CD4-positive, alpha-beta memory T cell (primary cell): ENCODE data around the gene WTAP. TPM values are rescaled to one million over a fixed set of nuclear protein-coding genes. Genes with fewer than 3 reads are reported as not detected.
A peak's percentile ranks its signal among the peaks of the same experiment; 100 is the strongest.

Experiments
- CTCF ChIA-PET: fragments of 350-600 bp; sonication (Branson Sonifier 250); formaldehyde crosslinking; loops from one replicate; lab custom pipeline; 2021; ENCODE audit warnings: inconsistent platforms; ENCODE audit not compliant: partially characterized antibody; lab: Charles Lee
- POLR2A ChIA-PET: fragments of 350-600 bp; sonication (Branson Sonifier 250); formaldehyde crosslinking; loops from one replicate; lab custom pipeline; 2021; ENCODE audit not compliant: partially characterized antibody; lab: Charles Lee
- DNase-seq, 5 donors: peaks; one replicate each; pipeline versions ENCODE4 v3.0.0 to v3.0.0-alpha.2; 2020 to 2022; ENCODE audit warnings: mixed read lengths in 1 of 5
- H3K27ac ChIP-seq: one replicate; pipeline ENCODE4 v1.7.0; 2013; ENCODE audit warnings: low read depth, low read length
- H3K27me3 ChIP-seq: 2 replicates; pipeline ENCODE4 v1.7.0; 2013; ENCODE audit warnings: mild to moderate bottlenecking, low read length, moderate library complexity; ENCODE audit not compliant: insufficient read depth
- H3K36me3 ChIP-seq: 2 replicates; pipeline ENCODE4 v1.7.0; 2013; ENCODE audit warnings: mild to moderate bottlenecking, low read length, moderate library complexity; ENCODE audit not compliant: insufficient read depth
- H3K4me1 ChIP-seq: 2 replicates; pipeline ENCODE4 v1.7.0; 2013; ENCODE audit warnings: mild to moderate bottlenecking, low read length, moderate library complexity; ENCODE audit not compliant: insufficient read depth
- H3K4me3 ChIP-seq, 2 donors: one replicate each; pipeline ENCODE4 v1.7.0; 2013; ENCODE audit warnings: low read length in 2 of 2, mild to moderate bottlenecking in 1 of 2
- H3K9me3 ChIP-seq, 2 donors: one replicate each; pipeline ENCODE4 v1.7.0; 2013; ENCODE audit warnings: low read length in 2 of 2, control low read depth in 1 of 2; ENCODE audit not compliant: control insufficient read depth in 1 of 2
- H3K27ac Mint-ChIP-seq, 7 donors: one replicate each; pipeline ENCODE4 v1.8.0; 2020 to 2021; ENCODE audit warnings: mixed read lengths in 7 of 7, mild to moderate bottlenecking in 6 of 7, inconsistent platforms in 3 of 7, moderate library complexity in 3 of 7
- H3K27me3 Mint-ChIP-seq, 2 donors: one replicate each; pipeline ENCODE4 v1.8.0; 2020 to 2021; ENCODE audit warnings: mixed read lengths in 2 of 2
- H3K36me3 Mint-ChIP-seq, 2 donors: one replicate each; pipeline ENCODE4 v1.8.0; 2020 to 2021; ENCODE audit warnings: mixed read lengths in 2 of 2, inconsistent platforms in 1 of 2, mild to moderate bottlenecking in 1 of 2
- H3K4me1 Mint-ChIP-seq, 4 donors: one replicate each; pipeline ENCODE4 v1.8.0; 2020 to 2021; ENCODE audit warnings: mixed read lengths in 4 of 4, mild to moderate bottlenecking in 1 of 4
- H3K4me3 Mint-ChIP-seq, 8 donors: one replicate each; pipeline ENCODE4 v1.8.0; 2020 to 2021; ENCODE audit warnings: mixed read lengths in 8 of 8, mild to moderate bottlenecking in 7 of 8, moderate library complexity in 6 of 8, inconsistent platforms in 3 of 8
- H3K9me3 Mint-ChIP-seq, 8 donors: one replicate each; pipeline ENCODE4 v1.8.0; 2020 to 2021; ENCODE audit warnings: mixed read lengths in 8 of 8, mild to moderate bottlenecking in 5 of 8, inconsistent platforms in 3 of 8, moderate library complexity in 1 of 8
- intact Hi-C: fragments of 100-400 bp; cut with micrococcal nuclease; formaldehyde crosslinking; loops from one replicate; pipeline ENCODE4 v1.15.1; 2023
- polyA plus RNA-seq, 2 donors: library from polyadenylated mRNA; unstranded; fragments of 300-500 nt; fragmentation: Illumina TruSeq; gene quantifications; one replicate each; pipeline ENCODE4 v1.2.3, GENCODE V29; 2021
- total RNA-seq, 2 experiments: library from RNA; stranded (reverse); gene quantifications; one replicate each; pipeline ENCODE4 v1.2.3, GENCODE V29; 2021

Gene WTAP
- total and polyA plus RNA-seq, 4 experiments from 2014 or later, result 140 to 159 (median 150) TPM

DNA sequence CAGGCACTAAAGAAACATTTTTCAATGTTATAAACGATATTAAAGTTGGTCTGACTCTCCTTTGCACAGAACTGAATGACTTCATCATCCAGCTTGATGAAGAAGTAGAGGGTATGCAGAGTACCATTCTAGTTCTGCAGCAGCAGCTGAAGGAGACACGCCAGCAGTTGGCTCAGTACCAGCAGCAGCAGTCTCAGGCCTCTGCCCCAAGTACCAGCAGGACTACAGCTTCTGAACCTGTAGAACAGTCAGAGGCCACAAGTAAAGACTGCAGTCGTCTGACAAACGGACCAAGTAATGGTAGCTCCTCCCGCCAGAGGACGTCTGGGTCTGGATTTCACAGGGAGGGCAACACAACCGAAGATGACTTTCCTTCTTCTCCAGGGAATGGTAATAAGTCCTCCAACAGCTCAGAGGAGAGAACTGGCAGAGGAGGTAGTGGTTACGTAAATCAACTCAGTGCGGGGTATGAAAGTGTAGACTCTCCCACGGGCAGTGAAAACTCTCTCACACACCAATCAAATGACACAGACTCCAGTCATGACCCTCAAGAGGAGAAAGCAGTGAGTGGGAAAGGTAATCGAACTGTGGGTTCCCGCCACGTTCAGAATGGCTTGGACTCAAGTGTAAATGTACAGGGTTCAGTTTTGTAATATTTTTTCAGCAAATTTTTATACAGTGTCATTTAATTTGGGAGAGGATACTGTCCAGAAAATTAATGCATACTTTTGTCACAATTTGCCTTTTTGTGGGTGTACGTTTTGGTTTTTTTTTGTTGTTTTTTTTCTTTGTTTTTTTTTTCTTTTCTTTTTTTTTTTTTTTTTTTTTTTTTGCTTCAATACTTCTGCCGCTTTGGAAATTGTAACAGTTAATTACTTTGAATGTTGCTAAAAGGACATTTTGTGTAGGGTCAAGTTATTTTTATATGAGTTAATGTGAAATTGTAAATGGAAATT lies 27.9 kb downstream of the WTAP start:
- Histone ChIP-seq H3K4me1 (no peaks in the 10 kb centered on the region), H3K27ac (no peak overlapping the region), H3K27me3 (no peaks in the 10 kb centered on the region), H3K36me3 (peaks cover 57% of the 10 kb centered on the region), H3K4me3 (no peak overlapping the region), H3K9me3 (no peaks in the 10 kb centered on the region)
- Mint-ChIP-seq H3K9me3 (no peaks in the 10 kb centered on the region), H3K4me1 (peaks cover 5 to 10% (median 7%) of the 10 kb centered on the region in 4 donors), H3K36me3 (peaks cover 26 to 62% of the 10 kb centered on the region in 2 donors), H3K27ac (peak overlapping the region in 5 of 7 donors; percentile 8 to 71 (median 15)), H3K27me3 (no peaks in the 10 kb centered on the region), H3K4me3 (no peak overlapping the region)
- DNase-seq, result no peak
- ChIA-PET CTCF (no interaction called here), POLR2A (interaction anchor here (0.9 to 2.3 kb wide), 2 partner anchors 29 to 36 kb away, joined by 3 to 6 read pairs; partner anchors contain the start of gene WTAP)
- intact Hi-C loops, result no loop called here

DNA sequence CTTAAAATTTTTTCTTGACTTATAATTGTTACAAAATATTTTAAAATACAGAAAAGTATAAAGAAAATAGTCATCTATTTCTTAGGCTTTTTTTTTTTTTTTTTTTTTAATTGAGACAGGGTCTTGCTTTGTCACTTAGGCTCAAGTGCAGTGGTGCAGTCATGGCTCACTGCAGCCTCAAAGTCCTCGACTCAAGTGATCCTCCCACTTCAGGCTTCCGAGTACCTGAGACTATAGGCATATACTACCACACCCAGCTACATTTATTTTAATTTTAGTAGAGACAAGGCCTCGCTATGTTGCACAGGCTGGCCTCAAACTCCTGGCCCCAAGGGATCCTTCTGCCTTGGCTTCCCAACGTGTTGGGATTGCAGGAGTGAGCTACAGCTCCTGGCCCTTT lies 29.2 kb downstream of the WTAP start:
- H3K4me1 ChIP-seq, result peaks cover 7% of the 10 kb centered on the region
- H3K4me3 Mint-ChIP-seq, result no peak overlapping the region
- intact Hi-C loops, result no loop called here
- no peak overlapping the region for H3K27ac Mint-ChIP-seq
- CTCF ChIA-PET, result no interaction called here
- no peak overlapping the region for H3K4me3 ChIP-seq
- H3K27me3 ChIP-seq, result no peaks in the 10 kb centered on the region
- POLR2A ChIA-PET, result interaction anchor here (0.7 to 1.4 kb wide), 3 partner anchors 13 to 34 kb away, joined by 3 to 4 read pairs (median 3); partner anchors contain the start of genes MRPL18 and TCP1
- H3K4me1 Mint-ChIP-seq, result peaks cover 17 to 19% (median 18%) of the 10 kb centered on the region in 4 donors
- no peaks in the 10 kb centered on the region for H3K9me3 Mint-ChIP-seq
- H3K9me3 ChIP-seq, result no peaks in the 10 kb centered on the region
- H3K27ac ChIP-seq, result no peak overlapping the region
- peaks cover 23 to 60% of the 10 kb centered on the region in 2 donors for H3K36me3 Mint-ChIP-seq
- H3K27me3 Mint-ChIP-seq, result no peaks in the 10 kb centered on the region
- H3K36me3 ChIP-seq, result peaks cover 52% of the 10 kb centered on the region
- no peak for DNase-seq

DNA sequence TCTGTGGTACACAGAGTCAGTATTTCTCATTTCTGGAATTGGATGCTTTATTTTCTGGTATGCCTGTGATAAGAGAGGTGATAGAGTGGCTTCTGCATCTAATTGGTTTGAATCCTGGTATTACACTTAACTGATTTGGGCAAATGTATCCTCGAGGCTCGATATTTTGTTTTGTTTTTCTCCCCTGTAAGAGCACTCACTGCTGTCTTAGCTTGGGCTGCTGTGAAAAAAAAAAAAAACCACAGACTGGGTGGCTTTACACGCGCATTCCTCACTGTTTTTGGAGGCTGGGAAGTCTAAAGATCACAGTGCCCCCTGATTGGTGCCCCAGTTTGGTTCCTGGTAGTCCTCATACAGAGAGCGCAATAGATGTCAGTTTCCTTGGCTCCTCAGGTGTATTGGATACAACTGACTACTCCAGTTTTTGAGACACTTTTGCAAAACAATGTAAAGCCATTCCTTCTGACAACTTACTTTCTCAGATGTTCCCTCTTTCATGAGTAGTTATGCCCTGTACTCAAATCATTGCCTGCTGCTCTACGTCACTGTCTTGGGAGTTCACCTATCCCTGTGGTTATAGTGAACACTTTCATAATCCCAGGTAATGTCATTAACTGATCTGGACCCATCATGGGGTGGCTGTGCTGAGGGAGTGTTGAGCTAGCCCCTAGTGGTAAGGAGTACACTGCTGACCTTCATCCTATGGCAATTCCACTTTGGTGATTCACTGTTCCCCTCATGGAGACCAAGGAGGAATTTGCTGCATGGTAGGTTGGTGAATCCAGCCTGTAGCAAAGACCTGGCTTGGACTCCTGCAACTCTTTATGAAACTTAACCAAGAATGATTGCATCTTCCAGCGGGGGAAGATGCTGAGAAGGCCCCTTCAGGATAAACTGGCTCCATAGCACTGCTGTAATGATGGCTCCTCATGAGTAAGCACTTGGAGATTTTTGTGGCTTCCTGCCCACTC lies 31.0 kb downstream of the WTAP start:
- Mint-ChIP-seq H3K4me3 (no peak overlapping the region), H3K9me3 (no peaks in the 10 kb centered on the region), H3K27me3 (no peaks in the 10 kb centered on the region), H3K27ac (peak overlapping the region; percentile 23 to 90 (median 52)), H3K36me3 (peaks cover 18 to 58% of the 10 kb centered on the region in 2 donors), H3K4me1 (peaks cover 21 to 33% (median 25%) of the 10 kb centered on the region in 4 donors)
- Histone ChIP-seq H3K4me1 (peaks cover 16% of the 10 kb centered on the region), H3K4me3 (no peak overlapping the region), H3K36me3 (peaks cover 36% of the 10 kb centered on the region), H3K9me3 (no peaks in the 10 kb centered on the region), H3K27me3 (no peaks in the 10 kb centered on the region), H3K27ac (no peak overlapping the region)
- ChIA-PET CTCF (no interaction called here), POLR2A (interaction anchor here (7.4 to 7.5 kb wide), 2 partner anchors 29 to 31 kb away, joined by 114 to 116 read pairs; partner anchors contain the start of genes MRPL18, TCP1 and WTAP)
- intact Hi-C loops, result no loop called here
- DNase-seq, result no peak

DNA sequence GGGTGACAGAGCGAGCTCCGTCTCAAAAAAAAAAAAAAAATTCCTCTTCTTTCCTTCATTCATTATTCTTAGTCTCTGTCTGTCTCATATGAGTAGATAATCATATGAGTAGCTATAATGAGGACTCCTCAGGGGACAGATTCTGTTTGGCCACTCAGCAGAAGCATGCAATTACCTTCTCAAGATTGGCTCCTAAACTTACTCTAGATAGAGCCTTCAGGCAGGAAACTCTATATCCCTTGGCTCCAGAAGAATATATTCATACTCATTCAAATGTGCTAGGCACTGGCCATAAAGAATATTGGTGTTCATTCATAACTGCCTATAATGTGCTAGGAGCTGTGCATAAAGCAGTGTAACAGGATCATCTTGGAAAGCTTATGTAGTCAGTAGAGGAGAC lies 32.3 kb downstream of the WTAP start:
- Histone ChIP-seq H3K4me3 (no peak overlapping the region), H3K27ac (no peak overlapping the region), H3K36me3 (peaks cover 26% of the 10 kb centered on the region), H3K4me1 (peaks cover 16% of the 10 kb centered on the region), H3K27me3 (no peaks in the 10 kb centered on the region), H3K9me3 (no peaks in the 10 kb centered on the region)
- Mint-ChIP-seq H3K9me3 (no peaks in the 10 kb centered on the region), H3K27me3 (no peaks in the 10 kb centered on the region), H3K4me1 (peaks cover 22 to 33% (median 26%) of the 10 kb centered on the region in 4 donors), H3K4me3 (peak overlapping the region in 7 of 8 donors; percentile 18 to 64 (median 41)), H3K27ac (peak overlapping the region; percentile 19 to 97 (median 69)), H3K36me3 (peaks cover 15 to 50% of the 10 kb centered on the region in 2 donors)
- no peak for DNase-seq
- intact Hi-C loops, result no loop called here
- CTCF ChIA-PET, result interaction anchor here (0.5 to 2.7 kb wide), 3 partner anchors 27 to 921 kb away, joined by 4 to 10 read pairs (median 4); no protein-coding TSS in a partner anchor
- POLR2A ChIA-PET, result interaction anchor here (0.7 to 7.5 kb wide), 4 partner anchors 12 to 66 kb away, joined by 3 to 116 read pairs (median 80); partner anchors contain the start of genes MRPL18, SOD2, TCP1 and WTAP

DNA sequence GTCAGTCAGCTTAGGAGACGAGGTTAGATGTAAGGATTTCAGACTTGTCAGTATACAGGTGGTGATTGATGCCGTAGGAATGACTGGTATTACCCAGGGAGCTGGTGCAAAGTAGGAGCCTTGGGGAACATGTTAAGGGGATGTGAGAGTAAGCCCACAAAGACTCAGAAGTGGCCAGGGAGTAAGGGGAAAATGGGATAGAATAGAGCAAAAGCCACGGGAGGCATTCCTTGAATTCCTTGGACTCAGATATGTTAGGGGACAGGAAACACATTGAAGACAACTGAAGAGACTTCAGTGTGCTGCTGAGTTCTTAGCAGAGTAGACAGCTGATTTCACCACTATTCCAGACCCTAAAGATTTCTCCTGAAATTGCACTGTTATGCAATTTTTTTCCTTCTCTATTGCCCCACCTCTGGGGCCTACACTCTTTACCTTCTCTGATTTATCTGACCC lies 33.3 kb downstream of the WTAP start:
- CTCF ChIA-PET, result interaction anchor here (1.2 to 2.7 kb wide), 5 partner anchors 29 to 695 kb away, joined by 3 to 10 read pairs (median 3); partner anchors contain the start of genes MRPL18 and TCP1
- Mint-ChIP-seq H3K4me3 (peak overlapping the region; percentile 94 to 99 (median 96)), H3K36me3 (peaks cover 11 to 44% of the 10 kb centered on the region in 2 donors), H3K9me3 (no peaks in the 10 kb centered on the region), H3K4me1 (peaks cover 22 to 33% (median 26%) of the 10 kb centered on the region in 4 donors), H3K27me3 (no peaks in the 10 kb centered on the region), H3K27ac (peak overlapping the region; percentile 93 to 98 (median 98))
- H3K4me1 ChIP-seq, result peaks cover 16% of the 10 kb centered on the region
- DNase-seq, result no peak
- POLR2A ChIA-PET, result interaction anchor here (0.5 to 7.5 kb wide), 5 partner anchors 26 to 72 kb away, joined by 3 to 116 read pairs (median 45); partner anchors contain the start of genes MRPL18, SOD2, TCP1 and WTAP
- H3K36me3 ChIP-seq, result peaks cover 20% of the 10 kb centered on the region
- peak overlapping the region; percentile 94 for H3K27ac ChIP-seq
- H3K27me3 ChIP-seq, result no peaks in the 10 kb centered on the region
- peak overlapping the region in 1 of 2 donors; percentile 99 for H3K4me3 ChIP-seq
- intact Hi-C loops, result no loop called here
- no peaks in the 10 kb centered on the region for H3K9me3 ChIP-seq

DNA sequence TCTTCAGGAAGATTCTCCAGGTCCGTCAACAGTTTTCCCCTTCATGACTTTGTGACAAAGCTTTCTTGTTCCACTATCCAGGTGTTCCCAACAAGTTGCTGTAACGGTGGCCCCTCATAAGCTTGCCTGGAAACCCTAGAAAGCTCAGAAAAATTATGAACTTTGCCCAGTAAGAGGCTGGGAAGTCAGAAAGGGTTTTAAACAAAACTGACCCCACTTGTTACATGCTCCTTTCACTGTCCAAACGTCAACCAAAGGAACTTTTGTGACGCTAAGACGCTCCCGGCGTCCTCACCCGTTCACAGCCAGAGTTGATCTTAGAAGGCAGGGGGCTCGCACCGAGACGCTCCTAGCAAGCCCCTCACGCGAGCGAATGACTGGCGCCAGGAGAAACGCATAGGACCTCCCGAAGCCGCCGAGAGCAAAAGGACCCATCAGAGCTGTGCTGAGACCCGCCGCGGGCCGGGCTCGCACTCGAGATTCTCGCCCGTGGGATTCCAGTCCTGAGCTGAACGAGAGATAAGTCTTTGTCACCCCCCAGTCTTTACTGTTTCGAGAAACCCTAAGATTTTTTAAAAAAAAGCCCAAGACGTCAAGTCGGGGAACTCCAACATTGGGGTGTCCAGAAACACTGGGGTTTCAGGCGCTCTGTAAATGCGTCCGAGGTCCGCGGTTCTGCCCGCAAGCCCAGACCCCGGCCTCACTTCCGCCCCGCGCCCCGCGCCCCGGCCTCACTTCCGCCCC lies 34.0 kb downstream of the WTAP start:
- POLR2A ChIA-PET, result interaction anchor here (0.5 to 7.5 kb wide), 16 partner anchors 8 to 208 kb away, joined by 3 to 116 read pairs (median 6); partner anchors contain the start of genes MRPL18, SOD2, TCP1 and WTAP
- CTCF ChIA-PET, result interaction anchor here (1.1 to 2.7 kb wide), 6 partner anchors 29 to 695 kb away, joined by 3 to 10 read pairs (median 4); partner anchors contain the start of genes MRPL18 and TCP1
- Mint-ChIP-seq H3K9me3 (no peaks in the 10 kb centered on the region), H3K27me3 (no peaks in the 10 kb centered on the region), H3K4me1 (peaks cover 23 to 33% (median 28%) of the 10 kb centered on the region in 4 donors), H3K4me3 (peak overlapping the region; percentile 94 to 99 (median 96)), H3K27ac (peak overlapping the region; percentile 93 to 98 (median 98)), H3K36me3 (peaks cover 7 to 41% of the 10 kb centered on the region in 2 donors)
- H3K4me1 ChIP-seq, result peaks cover 16% of the 10 kb centered on the region
- peaks cover 14% of the 10 kb centered on the region for H3K36me3 ChIP-seq
- no peak for DNase-seq
- peak overlapping the region; percentile 94 for H3K27ac ChIP-seq
- intact Hi-C loops, result no loop called here
- no peaks in the 10 kb centered on the region for H3K9me3 ChIP-seq
- H3K4me3 ChIP-seq, result peak overlapping the region; percentile 87 to 99
- H3K27me3 ChIP-seq, result no peaks in the 10 kb centered on the region
